GM19328 (cell line): ENCODE measurements around the gene EPN1.

Experiments
- ATAC-seq: cut with Tn5 transposase; IDR thresholded peaks from one replicate; pipeline ENCODE4 v1.9.1; 2021; ENCODE audit warnings: mild to moderate bottlenecking, moderate library complexity; ENCODE audit not compliant: unreplicated experiment

EPN1 gene

DNA sequence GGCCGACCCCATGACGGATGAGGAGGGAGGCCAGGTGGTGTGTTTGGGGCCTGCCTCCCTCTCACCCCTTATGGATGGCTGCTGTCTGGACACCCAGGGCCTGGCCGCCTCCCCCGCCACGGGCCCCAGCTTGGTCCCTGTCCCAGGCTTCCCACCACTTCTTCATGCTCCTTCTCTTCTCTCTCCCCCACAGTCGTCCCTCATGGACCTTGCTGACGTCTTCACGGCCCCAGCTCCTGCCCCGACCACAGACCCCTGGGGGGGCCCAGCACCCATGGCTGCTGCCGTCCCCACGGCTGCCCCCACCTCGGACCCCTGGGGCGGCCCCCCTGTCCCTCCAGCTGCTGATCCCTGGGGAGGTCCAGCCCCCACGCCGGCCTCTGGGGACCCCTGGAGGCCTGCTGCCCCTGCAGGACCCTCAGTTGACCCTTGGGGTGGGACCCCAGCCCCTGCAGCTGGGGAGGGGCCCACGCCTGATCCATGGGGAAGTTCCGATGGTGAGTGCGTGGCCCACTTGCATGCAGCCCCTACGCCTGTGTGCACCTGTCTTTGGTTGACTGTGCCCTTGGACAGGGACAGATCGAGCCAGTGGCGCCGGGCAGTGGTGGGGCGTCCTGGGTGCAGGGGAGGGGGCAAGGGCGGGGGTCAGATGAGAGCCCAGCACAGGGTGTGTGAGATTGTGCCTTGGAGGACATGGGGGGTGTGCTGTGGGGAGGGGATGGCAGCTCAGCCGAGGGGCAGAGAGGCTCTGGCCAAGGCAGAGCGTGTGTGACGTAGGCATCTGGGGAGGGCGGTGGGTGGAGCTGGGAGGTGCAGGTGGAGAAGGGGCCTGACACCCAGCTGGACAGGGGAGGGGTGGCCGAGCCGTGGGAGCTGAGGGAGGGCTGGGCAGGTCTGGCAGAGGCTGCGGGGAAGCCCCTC is 16.8 kb downstream of the EPN1 start:
- no peak for ATAC-seq

DNA sequence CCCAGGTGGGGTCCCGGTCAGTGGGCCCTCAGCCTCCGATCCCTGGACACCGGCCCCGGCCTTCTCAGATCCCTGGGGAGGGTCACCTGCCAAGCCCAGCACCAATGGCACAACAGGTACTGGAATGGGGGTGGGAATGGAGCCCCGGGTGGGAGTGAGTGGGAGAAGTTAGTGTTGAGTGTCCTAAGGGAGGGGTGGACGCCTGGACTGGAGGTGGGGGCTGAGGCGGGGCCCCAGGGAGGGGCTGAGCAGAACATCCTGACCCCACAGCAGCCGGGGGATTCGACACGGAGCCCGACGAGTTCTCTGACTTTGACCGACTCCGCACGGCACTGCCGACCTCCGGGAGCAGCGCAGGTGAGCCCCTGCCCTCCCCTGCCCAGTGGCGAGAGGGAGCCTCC is 17.7 kb downstream of the EPN1 start:
- ATAC-seq, result no peak

DNA sequence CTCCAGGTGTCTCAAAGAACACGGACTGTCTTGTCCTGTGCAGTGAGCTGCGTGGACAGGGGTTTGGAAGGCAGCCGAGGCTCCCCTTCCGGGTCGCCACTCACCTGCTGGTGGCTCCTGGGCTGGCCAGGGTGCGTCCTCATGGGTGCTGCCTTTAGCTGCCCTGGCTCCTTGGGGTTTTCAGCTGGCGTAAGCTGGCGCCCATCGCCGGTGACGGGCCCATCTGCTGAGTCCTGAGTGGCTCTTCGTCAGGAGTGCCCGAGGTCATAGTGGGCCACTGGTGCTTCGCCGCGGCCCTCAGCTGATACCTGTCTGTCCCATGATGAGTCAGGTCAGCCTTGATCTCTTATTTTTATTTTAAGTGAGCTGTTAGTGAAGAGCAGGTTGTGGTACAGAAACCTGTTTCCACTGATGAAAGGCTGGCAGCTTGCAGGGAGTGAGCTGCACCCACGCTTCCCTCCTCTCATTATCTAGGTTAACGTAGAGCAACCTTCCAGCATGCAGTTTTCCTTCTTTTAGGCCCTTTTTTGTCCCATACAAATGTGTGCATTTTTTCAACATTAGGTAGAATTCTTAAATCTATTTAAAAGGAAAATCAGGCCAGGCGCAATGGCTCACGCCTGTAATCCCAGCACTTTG is 18.4 kb downstream of the EPN1 start:
- no peak for ATAC-seq

DNA sequence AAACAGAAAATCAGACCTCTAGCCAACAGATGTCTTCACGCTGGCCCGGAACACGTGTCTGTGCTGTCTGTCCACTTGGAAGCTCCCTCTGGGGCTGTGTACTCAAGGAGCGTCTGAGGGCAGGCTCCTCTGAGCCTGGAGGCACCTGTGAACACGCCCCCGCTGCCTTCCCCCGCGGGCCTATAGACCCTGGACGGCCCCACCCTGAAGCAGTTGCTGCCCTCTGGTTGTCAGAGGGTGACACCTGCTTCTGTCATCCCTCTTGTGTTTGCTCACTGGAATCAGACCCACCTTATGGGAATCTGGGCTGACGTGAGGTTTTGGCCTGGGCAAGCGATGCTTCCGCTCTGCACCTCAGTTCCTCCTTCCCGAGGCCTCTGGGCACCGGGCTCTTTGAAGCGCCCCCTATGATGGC is 19.2 kb downstream of the EPN1 start:
- ATAC-seq, result no peak

DNA sequence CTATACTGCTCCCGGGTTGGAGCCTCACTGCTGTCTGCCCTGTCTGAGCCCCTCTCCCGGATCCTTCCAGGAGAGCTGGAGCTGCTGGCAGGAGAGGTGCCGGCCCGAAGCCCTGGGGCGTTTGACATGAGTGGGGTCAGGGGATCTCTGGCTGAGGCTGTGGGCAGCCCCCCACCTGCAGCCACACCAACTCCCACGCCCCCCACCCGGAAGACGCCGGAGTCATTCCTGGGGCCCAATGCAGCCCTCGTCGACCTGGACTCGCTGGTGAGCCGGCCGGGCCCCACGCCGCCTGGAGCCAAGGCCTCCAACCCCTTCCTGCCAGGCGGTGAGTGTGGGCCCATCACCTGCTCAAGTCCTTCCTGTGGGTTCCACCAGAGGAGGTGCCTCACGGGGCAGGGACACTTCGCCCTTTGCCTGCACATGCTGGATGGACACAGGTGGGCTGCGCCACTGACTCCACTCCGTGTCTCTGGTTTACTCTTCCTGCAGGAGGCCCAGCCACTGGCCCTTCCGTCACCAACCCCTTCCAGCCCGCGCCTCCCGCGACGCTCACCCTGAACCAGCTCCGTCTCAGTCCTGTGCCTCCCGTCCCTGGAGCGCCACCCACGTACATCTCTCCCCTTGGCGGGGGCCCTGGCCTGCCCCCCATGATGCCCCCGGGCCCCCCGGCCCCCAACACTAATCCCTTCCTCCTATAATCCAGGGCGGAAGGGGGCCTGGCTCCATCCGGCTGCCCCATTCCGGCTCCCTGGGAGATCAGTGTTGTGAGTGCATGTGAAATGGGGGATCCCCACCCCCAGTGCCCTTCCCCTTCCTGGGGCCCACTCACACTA is 19.8 kb downstream of the EPN1 start:
- ATAC-seq, result no peak

DNA sequence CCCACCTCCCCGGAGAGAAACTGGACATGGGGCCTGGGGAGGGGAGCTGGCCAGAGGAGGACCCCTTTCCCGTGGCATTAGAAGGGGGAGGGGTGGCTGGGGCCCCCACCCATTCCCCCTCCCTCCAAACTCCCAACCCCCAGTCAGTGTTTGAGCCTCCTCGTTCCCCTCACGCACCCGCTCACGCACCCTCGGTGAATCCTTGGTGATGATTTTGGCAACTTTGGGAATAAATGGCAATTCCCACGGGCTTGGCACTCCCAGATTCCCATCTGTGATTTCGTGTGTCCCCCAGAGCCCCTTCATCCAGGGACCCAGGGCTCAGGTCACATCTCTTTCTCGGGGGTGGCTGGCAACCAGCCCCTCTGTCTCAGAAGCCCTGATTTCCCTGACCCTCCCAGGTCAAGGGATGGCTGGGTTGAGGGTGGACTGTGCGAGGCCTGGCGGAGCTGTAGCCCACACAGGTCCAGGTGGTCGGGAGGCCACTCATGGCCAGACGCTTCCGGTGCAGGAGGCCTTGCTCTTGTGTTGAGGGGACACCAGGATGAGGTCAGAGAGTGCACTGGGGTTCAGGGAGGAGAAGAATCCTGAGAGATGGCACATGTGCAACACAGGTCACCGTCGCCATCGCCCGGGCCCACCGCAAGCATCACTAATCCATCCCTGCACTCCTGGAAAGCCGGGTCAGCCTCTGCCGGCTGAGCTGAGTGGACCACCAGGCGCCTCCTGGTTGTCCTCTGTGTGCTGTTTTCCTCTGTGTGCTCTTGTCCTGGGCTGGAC is 20.7 kb downstream of the EPN1 start:
- no peak for ATAC-seq

DNA sequence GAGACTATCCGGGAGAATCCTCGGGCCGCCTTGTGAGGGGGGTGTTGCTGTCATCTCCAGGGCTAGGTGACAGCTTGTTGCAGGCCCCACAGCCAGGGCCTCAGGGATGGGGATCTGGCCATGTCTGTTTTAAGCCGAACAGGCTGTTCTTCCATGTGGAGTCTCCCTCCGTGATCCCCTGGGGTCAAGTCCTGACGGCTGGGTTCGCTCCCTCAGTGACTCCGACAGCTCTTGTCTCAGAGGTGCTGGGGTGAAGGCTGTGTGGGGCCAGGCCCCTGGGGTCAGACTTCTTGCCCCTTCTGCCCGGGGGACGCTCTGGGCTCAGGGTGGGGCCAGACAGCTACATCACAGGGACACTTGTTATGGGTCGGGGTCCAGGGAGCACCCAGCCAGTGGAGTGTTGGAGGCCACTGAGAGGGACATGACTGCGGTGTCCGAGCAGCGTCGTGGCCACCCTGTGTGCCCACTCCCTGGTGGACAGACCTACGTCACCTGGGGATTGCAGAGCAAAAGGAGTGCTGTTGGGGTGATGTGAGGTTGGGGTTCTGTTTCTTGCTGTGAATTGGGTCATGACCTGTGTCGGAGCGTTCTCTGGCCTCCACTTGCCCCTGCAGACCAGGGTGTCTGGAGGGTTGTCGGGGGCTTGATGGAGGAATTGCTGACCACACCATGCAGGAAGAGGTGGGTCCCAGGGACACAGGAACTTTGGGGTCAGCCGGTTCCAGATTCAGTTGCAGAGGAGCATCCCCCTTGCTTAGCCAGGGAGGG is 21.5 kb downstream of the EPN1 start:
- ATAC-seq, result no peak

DNA sequence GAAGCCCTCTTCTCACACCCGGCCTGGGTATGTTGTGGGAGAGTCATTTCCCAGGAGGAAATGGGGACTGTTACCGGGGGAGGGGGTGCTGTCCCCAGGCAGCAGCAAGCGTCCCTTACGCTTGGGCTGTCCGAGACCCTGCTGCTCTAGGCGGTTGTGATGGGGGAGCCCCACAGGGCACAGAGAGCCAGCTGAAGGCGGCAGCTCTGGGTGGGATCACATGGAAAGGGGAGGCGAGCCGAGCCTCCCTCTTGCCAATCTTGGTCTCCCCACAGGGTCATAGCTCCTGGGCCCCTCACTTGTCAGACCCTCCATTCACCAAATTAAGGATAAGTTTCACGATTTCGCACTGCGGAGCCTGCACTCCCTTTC is 22.0 kb downstream of the EPN1 start:
- no peak for ATAC-seq

- no peak for ATAC-seq
These were observed 22.7 kb downstream of the EPN1 start for GRCh38 chr19:55697698-55698097.

GRCh38 chr19:55698256-55698655 is 23.2 kb downstream of the EPN1 start:
- no peak for ATAC-seq

DNA sequence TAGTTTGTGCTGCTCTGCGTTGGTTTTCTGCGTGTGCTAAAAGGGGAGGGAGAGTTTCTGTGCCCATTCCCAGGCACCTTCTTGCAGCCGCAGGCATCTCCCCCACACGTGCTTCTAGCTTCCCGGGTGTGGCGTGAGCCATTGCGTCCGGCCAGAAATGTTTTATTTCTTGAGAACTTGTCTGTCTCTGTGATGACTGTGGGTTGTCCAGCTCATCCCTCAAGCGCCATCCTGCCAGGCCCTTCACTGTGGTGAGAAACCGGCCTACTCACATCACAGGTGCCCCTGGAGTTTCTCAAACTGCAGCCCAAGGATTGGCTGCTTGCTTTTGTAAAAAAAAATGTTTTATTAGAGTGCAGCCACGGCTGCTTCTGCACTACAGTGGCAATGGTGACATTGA is 24.2 kb downstream of the EPN1 start:
- no peak for ATAC-seq

DNA sequence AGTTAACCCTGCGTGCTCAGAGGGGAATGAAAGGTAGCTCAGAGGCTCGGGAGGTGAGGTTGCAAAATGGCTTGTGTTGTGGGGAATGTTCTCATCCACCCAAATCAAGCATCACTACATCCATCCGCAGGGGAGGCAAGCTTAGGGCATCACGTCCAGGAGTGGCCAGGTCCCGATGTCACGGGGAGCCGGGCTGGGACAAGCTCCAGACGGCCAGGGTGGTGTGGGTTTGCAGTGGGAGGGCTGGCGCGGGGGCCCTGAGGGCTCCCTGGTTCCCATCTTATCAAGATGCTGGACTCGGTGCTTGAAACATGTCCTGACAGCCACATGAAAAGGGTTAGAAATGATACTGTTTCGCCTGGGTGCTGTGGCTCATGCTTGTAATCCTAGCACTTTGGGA is 25.8 kb downstream of the EPN1 start:
- ATAC-seq, result no peak

DNA sequence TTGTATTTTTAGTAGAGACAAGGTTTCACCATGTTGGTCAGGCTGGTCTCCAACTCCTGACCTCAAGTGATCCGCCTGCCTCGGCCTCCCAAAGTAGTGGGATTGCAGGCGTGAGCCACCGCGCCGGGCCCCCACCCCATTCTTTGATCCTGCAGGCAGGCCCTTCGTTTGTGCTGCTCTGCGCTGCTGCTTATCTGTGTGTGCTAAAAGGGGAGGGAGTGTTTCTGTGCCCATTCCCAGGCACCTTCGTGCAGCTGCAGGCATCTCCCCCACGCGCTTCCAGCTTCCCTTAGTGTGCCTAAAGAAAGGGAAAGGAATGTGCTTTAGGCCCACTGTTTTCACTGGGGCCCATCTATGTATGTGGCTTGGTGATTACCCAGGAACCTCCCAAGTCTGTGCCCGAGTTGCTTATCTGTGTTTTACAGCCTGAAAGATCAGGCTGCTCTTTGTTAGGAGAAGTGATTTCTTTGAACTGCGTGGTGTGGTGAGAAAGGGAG is 27.2 kb downstream of the EPN1 start:
- ATAC-seq, result no peak

DNA sequence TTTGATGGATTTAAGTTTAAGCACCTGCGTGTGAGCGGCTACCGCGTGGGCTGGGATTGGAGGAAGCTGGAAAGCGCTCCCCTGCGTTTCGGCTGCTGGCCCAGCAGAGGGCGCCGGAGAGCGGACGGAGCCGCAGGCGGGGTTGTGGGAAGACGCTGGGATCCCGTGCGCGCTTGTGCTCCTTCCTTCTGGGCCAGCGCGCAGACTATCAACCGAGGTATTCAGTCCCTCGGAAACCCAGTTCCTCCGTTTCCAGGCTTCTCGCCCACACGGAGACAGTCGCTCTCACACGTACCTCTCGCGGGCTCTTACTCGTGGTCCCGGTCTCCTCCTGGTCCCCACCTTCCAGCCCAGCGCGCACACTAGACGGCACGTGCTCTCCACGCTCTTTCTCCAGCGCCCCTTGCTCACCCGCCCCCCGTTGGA is 28.8 kb downstream of the EPN1 start:
- ATAC-seq, result no peak

- ATAC-seq, result no peak
These were observed 29.6 kb downstream of the EPN1 start for GRCh38 chr19:55704494-55705245.

DNA sequence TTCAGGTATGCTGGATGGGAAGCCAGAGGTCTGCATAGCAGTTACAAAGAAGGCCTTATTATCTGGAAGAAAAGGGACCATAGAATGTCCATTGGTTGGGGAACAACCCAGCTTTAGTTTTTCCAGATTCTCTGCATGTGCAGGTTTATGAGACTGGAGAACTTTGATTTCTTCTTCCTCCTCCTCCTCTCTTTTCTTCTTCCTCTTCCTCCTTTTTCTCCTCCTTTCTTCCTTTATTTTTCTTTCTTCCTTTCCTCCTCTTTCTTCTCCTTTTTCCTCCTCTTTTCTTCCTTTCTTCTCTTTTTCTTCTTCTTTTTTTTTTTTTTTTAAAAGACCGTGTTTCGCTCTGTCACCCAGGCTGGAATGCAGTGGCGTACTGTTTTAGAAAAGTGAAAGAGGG is 30.9 kb downstream of the EPN1 start:
- no peak for ATAC-seq

GRCh38 chr19:55711719-55712118 is 36.7 kb downstream of the EPN1 start:
- ATAC-seq, result no peak

DNA sequence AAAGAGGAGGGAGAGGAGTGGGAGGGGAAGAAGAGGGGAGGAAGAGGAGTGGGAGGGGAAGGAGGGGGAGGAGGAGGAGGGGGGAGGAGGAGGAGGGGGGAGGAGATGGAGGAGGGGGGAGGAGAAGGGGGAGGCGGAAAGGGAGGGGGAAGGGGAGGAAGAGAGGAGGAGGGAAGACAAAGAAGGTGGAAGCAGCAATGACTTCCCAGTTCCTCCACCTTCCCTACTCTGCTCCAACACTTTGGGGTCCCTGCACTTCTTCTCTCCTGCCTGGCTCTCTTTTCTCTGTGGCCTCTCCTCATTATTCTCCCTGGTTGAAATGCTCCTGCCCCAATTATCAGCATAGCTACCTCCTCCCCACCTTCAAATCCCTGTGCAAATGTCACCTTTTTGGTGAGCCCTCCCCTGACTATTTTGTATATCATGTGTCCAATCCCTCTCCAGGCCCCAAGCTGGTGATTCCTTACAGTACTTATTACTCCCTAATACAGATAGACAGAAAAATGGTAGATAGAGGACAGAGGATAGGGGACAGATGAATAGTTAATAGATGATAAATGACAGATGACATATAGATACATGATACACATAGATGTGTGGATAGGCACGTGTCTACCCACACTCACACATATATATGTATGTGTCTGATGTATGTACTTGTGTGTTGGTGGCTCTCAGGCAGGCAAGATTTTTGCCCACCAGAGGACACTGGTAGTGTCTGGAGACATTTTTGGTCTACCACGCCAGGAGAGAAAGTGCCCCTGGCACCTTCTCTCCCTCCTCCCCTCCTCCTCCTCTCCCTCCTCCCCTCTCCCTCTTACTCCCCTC is 38.0 kb downstream of the EPN1 start:
- no peak for ATAC-seq
